HG03442 (cell line): Measurements from ENCODE around the gene FOXO1.
A peak's percentile ranks its signal among the peaks of the same experiment; 100 is the strongest.
"Not testable (repeated sequence)": the region's sequence is repeated elsewhere in the genome, so short reads cannot be mapped to it uniquely, and the experiment has no call there.

Experiments
- ATAC-seq: cut with Tn5 transposase; IDR thresholded peaks from one replicate; pipeline ENCODE4 v1.9.1; 2021; ENCODE audit warnings: mild to moderate bottlenecking, moderate library complexity; ENCODE audit not compliant: unreplicated experiment

FOXO1 gene

DNA sequence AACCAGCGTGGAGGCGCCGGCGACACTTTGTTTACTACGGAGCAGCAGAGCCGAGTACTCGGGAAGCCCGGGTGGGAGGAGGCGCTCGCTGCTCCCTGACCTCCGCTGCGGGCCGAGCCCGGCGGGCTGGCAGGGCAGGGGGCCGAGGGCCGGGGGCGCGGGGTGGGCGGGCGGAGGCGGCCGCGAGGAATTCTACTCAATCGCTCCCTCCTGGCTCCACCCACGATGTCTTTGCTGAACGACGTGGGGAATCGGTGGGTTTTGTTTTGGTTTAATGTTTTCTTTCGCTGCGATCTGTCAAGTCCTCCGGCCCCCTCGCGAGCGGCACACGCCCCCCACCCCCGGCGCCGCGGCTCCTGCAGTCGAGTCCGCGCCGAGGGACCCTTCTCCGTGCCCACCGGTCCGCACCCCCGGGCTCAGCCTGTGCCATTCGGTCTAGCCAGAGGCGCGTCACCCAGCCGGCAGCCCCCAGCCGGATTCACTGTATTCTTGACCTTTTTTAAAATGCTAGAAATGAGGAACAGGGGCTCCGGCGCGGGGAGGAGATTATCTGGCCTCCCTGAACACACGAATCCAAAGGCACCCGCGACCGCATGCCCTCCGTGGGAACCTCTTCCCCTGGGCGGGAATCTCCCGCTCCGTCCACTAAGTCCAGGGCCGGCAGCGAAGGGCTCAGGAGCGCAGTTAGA lies 636 bp upstream of the FOXO1 start:
- peak; percentile 13 for ATAC-seq

DNA sequence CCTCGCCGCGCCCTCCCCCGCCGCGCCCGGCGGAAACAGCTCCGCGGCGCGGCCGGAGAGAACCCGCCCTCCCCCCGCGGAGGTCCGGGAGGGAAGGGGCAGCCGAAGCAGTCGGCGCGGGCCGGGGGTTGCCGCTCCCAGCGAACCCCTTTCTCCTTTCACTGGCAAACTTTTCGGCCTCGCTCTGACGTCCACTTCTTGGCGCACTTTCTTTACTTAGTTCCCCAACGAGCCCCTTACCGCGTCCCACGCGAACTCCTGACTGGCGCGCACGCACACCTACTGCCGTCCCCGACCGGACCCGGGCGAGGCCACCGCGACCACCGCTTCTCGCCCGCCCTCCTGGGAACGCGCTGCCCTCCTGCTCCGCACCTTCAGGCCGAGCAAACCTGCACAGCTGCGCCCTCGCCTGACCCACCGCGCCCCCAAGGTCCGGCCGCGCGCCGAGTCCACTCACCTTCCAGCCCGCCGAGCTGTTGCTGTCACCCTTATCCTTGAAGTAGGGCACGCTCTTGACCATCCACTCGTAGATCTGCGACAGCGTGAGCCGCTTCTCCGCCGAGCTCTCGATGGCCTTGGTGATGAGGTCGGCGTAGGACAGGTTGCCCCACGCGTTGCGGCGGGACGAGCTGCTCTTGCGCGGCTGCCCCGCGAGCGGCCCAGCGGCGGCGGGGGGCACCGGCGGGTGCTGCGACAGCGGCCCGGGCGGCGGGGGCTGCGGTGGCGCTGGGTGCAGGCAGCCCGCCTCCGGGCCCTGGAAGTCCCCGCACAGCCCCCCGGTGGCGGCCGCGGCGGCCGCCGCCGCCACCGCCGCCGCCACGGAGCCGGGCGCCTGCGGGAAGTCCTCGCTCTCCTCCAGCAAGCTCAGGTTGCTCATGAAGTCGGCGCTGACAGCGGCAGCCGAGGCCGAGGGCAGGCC lies 1.1 kb downstream of the FOXO1 start:
- peak; percentile 1 for ATAC-seq

DNA sequence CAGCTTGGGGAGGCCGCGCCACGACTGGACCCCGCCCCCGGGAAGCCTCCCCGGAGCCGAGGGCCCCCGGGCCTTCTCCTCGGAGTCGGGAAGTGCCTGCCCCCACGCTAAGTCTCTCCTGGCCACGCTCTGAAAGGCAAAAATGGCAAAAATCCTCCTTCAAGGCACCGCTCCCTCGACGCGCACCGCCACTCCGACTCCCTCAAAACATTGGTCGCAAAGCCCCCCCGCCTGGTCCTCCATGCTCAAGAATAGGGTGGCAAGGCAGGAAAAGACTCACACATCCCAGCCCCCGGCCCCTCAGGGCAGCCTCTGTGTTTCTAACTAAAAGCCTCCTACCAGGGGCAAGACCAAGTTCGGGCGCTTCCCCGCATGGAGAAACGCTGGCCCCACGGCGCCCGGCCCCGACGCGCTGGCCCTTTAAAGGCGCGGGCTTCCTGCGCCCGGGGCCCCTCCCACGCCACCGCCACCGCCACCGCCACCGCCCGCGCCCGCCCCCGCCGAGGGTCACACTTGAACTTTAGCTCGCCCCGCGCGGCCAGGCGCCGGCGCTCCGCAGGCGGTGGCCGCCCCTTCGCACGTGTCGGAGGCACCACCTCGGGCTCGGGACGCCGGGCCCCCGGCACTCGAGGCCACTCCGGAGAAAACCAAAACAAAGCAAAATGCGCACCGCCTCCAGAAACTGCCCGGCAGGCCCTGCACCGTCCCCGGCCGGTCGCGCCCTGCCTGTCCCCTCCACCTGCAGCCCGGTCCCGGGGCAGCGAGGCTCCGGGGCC lies 1.9 kb downstream of the FOXO1 start:
- no peak for ATAC-seq

DNA sequence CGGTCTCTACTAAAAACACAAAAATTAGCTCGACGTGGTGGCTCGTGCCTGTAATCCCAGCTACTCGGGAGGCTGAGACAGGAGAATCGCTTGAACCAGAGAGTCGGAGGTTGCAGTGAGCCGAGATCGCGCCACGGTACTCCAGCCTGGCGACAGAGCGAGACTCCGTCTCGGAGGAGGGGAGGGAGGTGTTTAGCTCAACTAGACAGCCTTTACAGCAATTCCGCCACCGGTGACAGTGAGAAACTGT lies 2.4 kb downstream of the FOXO1 start:
- not testable (repeated sequence) for ATAC-seq

DNA sequence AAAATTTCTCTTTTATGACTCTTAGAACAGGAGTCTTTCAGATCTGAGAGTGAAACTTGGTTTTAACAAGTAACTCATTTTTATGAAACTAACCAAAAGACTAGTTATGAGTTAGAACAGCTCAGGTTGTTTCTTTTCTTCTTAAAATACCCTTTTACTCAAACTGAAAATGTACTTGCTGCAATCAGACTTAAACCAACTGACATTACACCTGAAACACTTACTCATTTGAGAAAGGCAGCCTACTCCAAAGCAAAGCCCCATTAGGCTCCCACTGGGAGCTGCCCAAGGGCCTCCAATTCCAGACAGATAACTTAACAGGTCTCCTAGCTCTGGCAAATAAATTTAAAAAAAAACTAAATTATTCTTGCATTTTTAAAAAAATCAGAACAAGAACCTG lies 3.6 kb downstream of the FOXO1 start:
- peak; percentile 22 for ATAC-seq

DNA sequence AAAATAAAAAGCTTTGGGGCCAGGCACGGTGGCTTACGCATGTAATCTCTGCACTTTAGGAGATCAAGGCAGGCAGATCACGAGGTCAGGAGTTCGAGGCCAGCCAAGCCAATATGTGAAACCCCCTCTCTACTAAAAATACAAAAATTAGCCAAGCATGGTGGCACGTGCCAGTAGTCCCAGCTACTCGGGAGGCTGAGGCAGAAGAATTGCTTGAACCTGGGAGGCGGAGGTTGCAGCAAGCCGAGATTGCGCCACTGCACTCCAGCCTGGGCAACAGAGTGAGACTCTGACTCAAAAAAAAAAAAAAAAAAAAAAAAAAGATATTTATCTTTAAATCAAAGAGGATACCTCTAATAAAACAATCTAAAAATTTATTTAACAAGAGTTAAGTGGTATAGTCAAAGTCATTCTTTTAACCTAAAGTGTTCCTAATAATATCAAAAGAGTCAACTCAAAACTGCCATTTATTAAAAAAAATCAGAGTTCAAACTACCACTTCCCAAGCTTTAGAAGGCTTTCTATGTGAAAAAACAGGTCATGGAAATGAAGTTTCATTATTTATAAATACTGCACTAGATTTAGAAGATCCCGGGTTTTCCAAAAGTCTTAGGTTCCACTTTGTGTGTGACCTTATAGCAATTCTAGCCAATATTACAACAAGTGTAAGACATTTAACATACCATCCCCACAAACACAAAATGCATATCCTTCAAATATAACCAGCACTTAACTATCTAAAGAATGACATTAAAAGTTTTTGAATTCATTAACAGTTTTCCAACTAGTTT lies 4.4 kb downstream of the FOXO1 start:
- ATAC-seq, result no peak

DNA sequence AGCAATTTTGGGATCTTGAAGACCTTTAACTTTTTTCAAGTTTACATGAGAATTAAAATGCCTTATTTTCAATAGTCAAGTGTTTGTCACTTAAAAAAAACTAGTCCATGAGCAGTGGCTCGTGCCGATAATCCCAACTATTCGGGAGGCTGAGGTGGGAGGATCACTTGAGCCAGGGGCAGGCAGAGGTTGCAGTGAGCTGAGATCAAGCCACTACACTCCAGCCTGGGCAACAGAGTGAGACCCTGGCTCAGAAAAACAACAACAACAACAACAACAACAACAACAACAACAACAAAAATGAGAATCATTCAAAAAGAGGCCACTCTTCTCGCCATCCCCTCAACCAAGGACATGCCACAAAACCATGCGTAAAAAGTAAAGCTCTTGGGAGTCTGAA lies 5.7 kb downstream of the FOXO1 start:
- ATAC-seq, result no peak

DNA sequence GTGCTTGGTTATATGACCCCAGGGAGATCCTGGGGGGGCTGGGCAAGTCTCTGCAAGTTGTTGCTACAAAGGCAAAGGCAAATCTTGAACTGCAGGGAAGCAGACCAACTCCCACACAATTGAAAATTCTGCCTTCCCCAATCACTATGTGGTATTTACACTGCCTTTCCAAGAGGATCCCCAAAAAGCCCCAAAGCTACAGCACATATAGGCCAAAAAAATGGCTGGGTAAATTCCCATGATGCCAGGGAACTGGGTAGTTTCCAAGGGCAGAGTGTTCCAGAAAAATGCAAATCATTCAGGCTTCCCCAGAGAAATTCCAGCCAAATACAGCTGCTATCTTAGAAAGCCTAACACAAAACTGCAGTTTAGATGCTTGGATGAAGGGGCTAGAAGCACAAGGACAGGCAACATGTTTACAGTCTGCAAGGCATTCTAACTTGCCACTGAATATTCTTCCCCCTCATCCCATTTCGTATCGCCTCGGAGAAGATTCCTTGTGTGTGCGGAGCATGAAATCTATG lies 6.2 kb downstream of the FOXO1 start:
- no peak for ATAC-seq

DNA sequence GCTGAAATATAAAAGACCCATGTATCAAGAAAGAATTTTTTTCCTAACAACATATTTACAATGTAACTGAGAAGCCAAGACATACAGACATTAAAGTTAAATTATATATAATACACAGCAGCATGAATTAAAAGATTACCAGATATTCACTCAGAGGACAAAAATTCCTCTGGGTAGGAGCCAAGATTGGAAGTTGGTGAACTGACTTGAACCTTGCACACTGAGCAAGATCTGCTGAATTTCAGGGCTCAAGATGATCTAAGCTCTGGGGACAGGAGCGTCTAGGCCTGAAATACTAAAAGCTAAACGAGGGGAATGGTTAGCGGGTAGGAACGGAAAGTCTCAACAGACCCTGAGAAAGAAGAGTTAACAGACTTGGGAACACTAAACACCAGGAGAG lies 8.5 kb downstream of the FOXO1 start:
- ATAC-seq, result no peak

DNA sequence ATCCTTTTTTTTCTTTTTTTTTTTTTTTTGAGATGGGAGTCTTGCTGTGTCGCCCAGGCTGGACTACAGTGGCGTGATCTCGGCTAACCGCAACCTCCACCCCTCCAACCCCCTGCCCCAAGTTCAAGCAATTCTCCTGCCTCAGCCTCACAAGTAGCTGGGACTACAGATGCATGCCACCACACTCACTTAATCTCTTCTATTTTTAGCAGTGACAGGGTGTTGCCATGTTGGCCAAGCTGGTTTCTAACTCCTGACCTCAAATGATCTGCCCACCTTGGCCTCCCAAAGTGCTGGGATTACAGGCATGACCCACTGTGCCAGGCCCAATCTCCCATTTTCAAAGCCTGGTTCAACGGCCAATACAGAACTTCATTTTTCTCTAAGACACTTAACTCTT lies 9.1 kb downstream of the FOXO1 start:
- no peak for ATAC-seq

DNA sequence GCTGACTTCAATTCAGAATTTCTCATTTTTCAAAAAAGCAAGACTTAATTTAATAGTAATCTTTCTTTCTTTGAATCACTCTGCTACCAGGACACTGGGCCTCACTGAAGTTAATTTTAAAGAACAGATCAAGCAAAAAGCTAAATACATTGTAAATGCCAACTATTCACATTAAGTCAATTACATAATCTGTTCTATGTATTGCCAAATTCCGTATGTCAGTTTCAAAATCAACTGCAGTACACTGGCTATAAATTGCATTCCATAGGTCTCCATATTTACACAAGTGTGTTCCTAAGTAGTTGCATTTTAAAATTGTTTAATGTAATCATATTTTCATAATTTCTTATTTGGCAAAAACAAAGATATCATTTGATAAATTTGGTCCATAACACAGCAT lies 10.1 kb downstream of the FOXO1 start:
- ATAC-seq, result no peak

DNA sequence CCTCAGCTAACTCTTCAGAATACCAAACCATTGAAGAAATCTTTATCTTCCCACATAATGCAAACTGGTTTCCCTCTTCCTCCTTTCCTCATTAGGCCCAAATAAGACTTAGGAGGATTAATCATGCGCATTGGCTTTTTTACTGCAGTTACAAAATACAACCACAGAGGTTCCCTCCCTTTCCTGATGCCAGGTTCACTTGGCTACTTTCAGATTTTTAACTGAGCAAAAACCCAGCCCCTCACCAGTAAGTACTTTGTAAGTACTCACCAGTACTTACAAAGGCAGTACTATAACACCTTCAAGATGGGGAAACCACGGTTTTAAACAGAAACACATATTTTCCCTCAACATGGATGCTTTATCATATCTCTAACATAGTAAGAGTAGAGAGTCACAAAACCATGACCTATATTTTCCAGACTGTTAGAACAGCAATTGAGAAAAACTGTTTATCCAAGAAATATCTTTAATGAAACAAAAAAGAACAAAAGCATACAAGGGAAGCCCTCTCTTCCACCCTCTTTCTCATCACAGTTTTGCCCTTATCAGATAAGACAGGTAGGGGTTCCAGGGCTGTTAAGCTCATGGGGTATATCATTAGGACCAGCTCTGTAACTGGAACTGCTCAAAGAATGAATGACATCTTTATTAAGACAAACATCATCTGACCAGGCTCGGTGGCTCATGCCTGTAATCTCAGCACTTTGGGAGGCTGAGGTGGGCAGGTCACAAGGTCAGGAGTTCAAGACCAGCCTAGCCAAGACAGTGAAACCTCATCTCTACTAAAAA lies 12.7 kb downstream of the FOXO1 start:
- ATAC-seq, result no peak

DNA sequence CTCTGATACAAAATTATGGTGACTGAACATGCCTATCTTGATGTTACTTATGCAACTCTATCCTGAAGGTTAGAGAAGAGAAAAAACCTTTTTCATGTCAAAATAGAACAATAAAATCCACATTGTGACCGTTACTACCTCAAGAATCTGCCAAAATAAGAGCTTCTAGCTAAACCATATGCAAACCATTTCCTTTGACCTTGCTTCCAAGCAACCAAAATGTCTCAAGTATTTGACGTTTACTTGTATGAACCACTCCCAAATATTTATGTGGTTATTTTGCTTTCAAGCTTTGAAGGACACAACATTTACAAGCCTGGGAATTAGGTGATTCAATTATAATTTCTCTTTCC lies 13.9 kb downstream of the FOXO1 start:
- ATAC-seq, result peak; percentile 40

DNA sequence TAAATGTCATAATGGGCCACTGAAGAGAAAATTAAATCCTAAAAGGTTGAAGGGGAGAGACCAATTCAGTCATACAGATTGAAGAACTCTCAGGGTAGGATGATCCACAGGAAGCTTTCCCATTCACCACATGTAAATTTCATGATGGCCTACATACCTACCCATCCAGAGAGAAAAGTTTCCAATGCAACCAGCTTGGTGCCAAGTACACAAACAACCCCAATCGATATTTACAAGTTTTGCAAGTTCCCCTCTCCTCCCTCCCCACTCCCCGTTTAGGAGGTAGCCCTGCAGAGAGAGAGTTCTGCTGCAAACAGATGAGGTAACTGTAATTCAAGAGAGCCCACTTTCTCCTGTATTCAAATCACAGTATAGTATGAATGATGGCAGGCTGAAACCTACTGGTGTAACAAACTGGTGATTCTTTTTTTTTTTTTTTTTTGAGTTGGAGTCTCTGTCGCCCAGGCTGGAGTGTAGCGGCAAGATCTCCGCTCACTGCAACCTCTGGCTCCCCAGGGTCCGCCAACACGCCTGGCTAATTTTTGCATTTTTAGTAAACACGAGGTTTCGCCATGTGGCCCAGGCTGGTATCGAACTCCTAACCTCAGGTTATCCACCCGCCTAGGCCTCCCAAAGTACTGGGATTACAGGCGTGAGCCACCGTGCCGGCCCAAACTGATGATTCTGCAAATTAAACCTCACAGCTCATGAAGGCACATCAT lies 14.4 kb downstream of the FOXO1 start:
- ATAC-seq, result peak; percentile 41

DNA sequence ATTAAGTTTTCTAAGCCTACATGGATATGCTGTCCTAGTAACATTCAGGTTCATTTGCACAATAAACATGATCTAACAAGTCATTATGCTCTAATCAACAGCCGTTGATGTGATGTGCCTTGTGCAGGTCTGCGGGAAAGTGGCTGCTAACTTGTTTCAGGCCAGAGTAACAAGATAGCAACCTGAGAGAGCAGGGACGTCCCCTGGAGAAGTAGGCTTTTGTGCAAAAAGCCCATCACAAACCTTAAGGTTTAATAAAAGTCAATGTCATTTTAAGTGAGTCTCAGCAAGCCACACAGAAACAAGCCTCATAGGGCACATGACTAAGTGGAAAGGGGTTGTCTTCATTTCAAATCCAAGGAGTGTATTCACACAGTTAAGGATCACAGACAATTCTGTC lies 17.6 kb downstream of the FOXO1 start:
- ATAC-seq, result no peak

DNA sequence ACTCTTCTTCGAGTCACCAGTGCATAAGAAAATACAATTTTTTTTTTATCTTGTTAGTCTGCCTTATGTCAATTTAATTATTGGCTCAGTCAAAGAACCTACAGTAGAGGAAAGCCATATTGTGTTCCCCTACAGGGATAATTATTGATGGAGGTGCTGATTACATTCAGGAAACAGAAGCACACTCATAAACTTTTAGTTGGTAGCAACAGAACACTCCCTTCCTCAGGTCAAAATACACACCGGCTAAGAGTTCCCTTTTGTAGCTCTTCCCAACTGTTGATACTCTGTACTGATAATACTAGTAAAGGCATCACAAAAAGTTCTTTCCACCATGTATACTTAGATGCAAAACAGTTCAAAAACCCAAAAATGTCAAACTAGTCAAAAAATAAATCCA lies 18.4 kb downstream of the FOXO1 start:
- no peak for ATAC-seq

DNA sequence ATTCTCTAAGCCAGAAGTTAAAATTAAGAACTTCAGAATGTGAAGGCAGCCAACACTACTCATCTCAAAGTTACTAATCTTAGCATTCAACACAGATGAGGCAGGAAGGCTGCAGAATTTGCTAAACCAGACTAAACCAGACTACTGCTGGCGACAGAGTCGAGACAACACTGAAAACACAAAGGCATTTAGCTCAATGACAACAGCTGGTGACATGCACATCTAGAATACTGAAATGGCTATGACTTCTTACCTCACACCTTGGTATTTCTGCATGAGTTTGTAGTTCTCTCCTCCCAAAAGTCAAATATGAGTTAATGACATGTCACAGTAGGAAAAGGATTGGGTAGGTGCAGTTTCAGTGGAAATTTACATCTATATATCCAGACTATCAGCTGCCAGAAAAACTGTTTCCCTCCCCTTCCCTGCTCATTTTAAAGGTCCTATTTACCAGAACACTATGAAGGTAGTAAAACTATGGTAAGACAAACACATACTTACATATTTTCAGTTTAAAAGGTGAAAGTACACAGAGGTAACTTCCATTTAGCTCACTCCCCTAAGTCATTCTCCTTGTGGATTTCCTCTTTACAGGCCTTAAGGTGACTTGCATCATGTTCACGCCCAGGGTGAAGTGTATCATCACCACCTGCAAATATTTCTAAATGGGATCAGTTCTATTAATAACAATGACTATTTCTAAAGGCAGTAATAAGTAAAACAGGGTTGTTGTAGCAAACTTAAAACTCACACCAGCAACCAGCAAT lies 21.4 kb downstream of the FOXO1 start:
- ATAC-seq, result no peak

DNA sequence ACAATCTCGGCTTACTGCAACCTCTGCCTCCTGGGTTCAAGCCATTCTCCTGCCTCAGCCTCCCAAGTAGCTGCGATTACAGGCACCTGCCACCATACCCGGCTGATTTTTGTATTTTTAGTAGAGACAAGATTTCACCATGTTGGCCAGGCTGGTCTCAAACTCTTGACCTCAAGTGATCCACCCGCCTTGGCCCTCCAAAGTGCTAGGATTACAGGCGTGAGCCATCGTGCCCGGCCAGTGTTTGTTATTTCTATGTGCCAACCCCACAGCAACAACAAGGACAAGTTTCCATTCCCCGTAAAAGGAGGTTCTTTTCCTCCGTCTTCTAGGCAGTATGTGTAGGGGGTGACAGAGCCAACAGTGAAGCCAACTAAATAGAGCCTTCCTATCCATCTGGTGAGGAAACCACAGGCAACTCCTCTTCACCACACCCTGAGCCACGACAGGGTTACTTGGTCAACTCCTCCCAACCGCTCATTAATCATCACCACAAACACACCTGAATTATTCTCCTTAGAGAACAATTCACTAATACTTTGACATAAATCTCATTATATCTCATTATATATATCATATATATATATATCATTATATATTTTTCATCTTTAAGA lies 25.5 kb downstream of the FOXO1 start:
- ATAC-seq, result no peak
